ES-I3 (cell line): Measurements from ENCODE around the gene CILP2.

ENCODE experiments used
- H3K36me3 ChIP-seq: 2 replicates; pipeline ENCODE4 v1.6.1; 2013; ENCODE audit warnings: mild to moderate bottlenecking, low read length, control low read depth, moderate library complexity; ENCODE audit not compliant: insufficient read depth
- H3K4me1 ChIP-seq: 2 replicates; pipeline ENCODE4 v1.6.1; 2013; ENCODE audit warnings: mild to moderate bottlenecking, control low read depth, low read length; ENCODE audit not compliant: insufficient read depth
- H3K9ac ChIP-seq: 2 replicates; pipeline ENCODE4 v1.6.1; 2013; ENCODE audit warnings: low read depth, mild to moderate bottlenecking, low read length, moderate library complexity
- H3K9me3 ChIP-seq: 2 replicates; pipeline ENCODE4 v1.6.1; 2013; ENCODE audit warnings: mild to moderate bottlenecking, low read length, moderate library complexity; ENCODE audit not compliant: control insufficient read depth, insufficient read depth

Gene CILP2

GRCh38 chr19:19542507-19542906 lies 4.4 kb downstream of the CILP2 start:
- Histone ChIP-seq H3K9me3 (no peaks in the 10 kb centered on the region), H3K36me3 (no peaks in the 10 kb centered on the region), H3K4me1 (0 out of 2 replicates have a peak, but pooled peaks cover 2% of the 10 kb centered on the region), H3K9ac (no peak overlapping the region)

- H3K36me3 ChIP-seq: no peaks in the 10 kb centered on the region
- 0 out of 2 replicates have a peak, but pooled peaks cover 2% of the 10 kb centered on the region for H3K4me1 ChIP-seq
- H3K9me3 ChIP-seq: no peaks in the 10 kb centered on the region
- H3K9ac ChIP-seq: no peak overlapping the region
These were observed 5.0 kb downstream of the CILP2 start for GRCh38 chr19:19543101-19543500.

- H3K9ac ChIP-seq: no peak overlapping the region
These were observed 5.6 kb downstream of the CILP2 start for GRCh38 chr19:19543640-19544039.

GRCh38 chr19:19544257-19544953 lies 6.3 kb downstream of the CILP2 start:
- 0 out of 2 replicates have a peak, but pooled peaks cover 2% of the 10 kb centered on the region for H3K4me1 ChIP-seq
- no peaks in the 10 kb centered on the region for H3K9me3 ChIP-seq
- H3K36me3 ChIP-seq: no peaks in the 10 kb centered on the region
- no peak overlapping the region for H3K9ac ChIP-seq

More at GRCh38 chr19:19543640-19544039, 5.6 kb downstream of the CILP2 start:
- Histone ChIP-seq H3K9me3 (no peaks in the 10 kb centered on the region), H3K36me3 (no peaks in the 10 kb centered on the region), H3K4me1 (0 out of 2 replicates have a peak, but pooled peaks cover 2% of the 10 kb centered on the region)

GRCh38 chr19:19544954-19545591 lies 7.0 kb downstream of the CILP2 start:
- H3K4me1 ChIP-seq: peaks cover 6% of the 10 kb centered on the region; the same call in 1 of the 2 replicates

GRCh38 chr19:19545707-19546106 lies 7.6 kb downstream of the CILP2 start:
- no peaks in the 10 kb centered on the region for H3K9me3 ChIP-seq
- peaks cover 8% of the 10 kb centered on the region; the same call in 1 of the 2 replicates for H3K4me1 ChIP-seq
- no peaks in the 10 kb centered on the region for H3K36me3 ChIP-seq
- no peak overlapping the region for H3K9ac ChIP-seq

More at GRCh38 chr19:19544954-19545591, 7.0 kb downstream of the CILP2 start:
- Histone ChIP-seq H3K36me3 (no peaks in the 10 kb centered on the region), H3K9ac (no peak overlapping the region), H3K9me3 (no peaks in the 10 kb centered on the region)

- H3K9me3 ChIP-seq: no peaks in the 10 kb centered on the region
- H3K4me1 ChIP-seq: peaks cover 5% of the 10 kb centered on the region; the same call in 1 of the 2 replicates
- no peak overlapping the region for H3K9ac ChIP-seq
- no peaks in the 10 kb centered on the region for H3K36me3 ChIP-seq
These were observed 8.7 kb downstream of the CILP2 start for GRCh38 chr19:19546751-19547162.

- Histone ChIP-seq H3K36me3 (no peaks in the 10 kb centered on the region), H3K4me1 (peaks cover 5% of the 10 kb centered on the region; the same call in 1 of the 2 replicates), H3K9me3 (no peaks in the 10 kb centered on the region), H3K9ac (no peak overlapping the region)
These were observed 9.7 kb downstream of the CILP2 start for GRCh38 chr19:19547674-19548336.

- H3K9ac ChIP-seq: no peak overlapping the region
- no peaks in the 10 kb centered on the region for H3K36me3 ChIP-seq
- H3K4me1 ChIP-seq: peaks cover 5% of the 10 kb centered on the region; the same call in 1 of the 2 replicates
- no peaks in the 10 kb centered on the region for H3K9me3 ChIP-seq
These were observed 11.1 kb downstream of the CILP2 start for GRCh38 chr19:19548915-19549759.

- Histone ChIP-seq H3K9ac (no peak overlapping the region), H3K36me3 (no peaks in the 10 kb centered on the region), H3K4me1 (peaks cover 5% of the 10 kb centered on the region; the same call in 1 of the 2 replicates), H3K9me3 (no peaks in the 10 kb centered on the region)
These were observed 11.9 kb downstream of the CILP2 start for GRCh38 chr19:19549804-19550464.

- Histone ChIP-seq H3K36me3 (no peaks in the 10 kb centered on the region), H3K9ac (no peak overlapping the region), H3K9me3 (no peaks in the 10 kb centered on the region), H3K4me1 (peaks cover 5% of the 10 kb centered on the region; the same call in 1 of the 2 replicates)
These were observed 12.4 kb downstream of the CILP2 start for GRCh38 chr19:19550485-19550929.

- H3K4me1 ChIP-seq: peaks cover 5% of the 10 kb centered on the region; the same call in 1 of the 2 replicates
- H3K9ac ChIP-seq: no peak overlapping the region
- no peaks in the 10 kb centered on the region for H3K36me3 ChIP-seq
- no peaks in the 10 kb centered on the region for H3K9me3 ChIP-seq
These were observed 13.1 kb downstream of the CILP2 start for GRCh38 chr19:19550972-19551852.

GRCh38 chr19:19551853-19552192 lies 13.8 kb downstream of the CILP2 start:
- no peaks in the 10 kb centered on the region for H3K9me3 ChIP-seq
- no peak overlapping the region for H3K9ac ChIP-seq
- H3K4me1 ChIP-seq: peaks cover 5% of the 10 kb centered on the region; the same call in 1 of the 2 replicates
- H3K36me3 ChIP-seq: no peaks in the 10 kb centered on the region
